ENCODE measurements around the gene LCE2D.

The LCE2D gene

GRCh38 chr1:152697701-152698600 lies 34.8 kb downstream of the LCE2D start, which contains the start of gene LCE2A:
Gene LCE2A, plus strand, starts transcription at chr1:152698345. Its CDS starts 557 bp downstream, at chr1:152698902.
- DNase-seq (ENCODE audit: low read depth in 2 of 2), result no peak

DNA sequence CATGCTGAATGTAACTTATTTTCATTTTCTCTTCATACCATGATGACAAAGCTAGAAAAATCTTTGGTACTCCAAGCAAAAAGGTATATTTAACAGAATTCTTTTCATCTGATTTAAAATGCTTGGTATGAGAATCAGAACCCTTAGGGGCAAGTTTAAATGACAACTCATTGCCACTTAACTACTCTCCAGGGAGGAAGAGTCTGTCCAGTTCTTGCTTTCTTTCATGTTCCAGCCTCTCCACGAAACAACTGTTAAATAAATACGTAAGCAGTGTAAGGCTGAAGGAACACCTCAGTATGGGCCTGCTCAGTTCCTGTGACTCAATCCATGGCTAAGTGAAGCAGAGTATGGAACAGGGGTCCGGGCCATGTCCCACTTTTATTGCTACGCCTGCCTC lies 36.6 kb downstream of the LCE2D start:
- no peak for DNase-seq (ENCODE audit: low read depth in 2 of 2)

GRCh38 chr1:152707860-152708259 lies 44.7 kb downstream of the LCE2D start, which contains the start of gene LCE4A:
Gene LCE4A, plus strand, starts transcription at chr1:152708160. Its CDS starts 916 bp downstream, at chr1:152709076.
- no peak for DNase-seq (ENCODE audit: low read depth in 2 of 2)
